Breast epithelium (tissue), 4 donors: Measurements from ENCODE around the gene ANGPTL2. TPM values are rescaled to one million over a fixed set of nuclear protein-coding genes. Genes with fewer than 3 reads are reported as not detected.
A peak's percentile ranks its signal among the peaks of the same experiment; 100 is the strongest.

Source experiments
- DNase-seq, 2 donors: peaks; one replicate each; pipeline ENCODE4 v3.0.0-alpha.2; 2019; ENCODE audit warnings: low spot score in 2 of 2
- H3K27ac ChIP-seq, 2 donors: fragments of 200-600 bp; sonication (generic) in 1 of 2; one replicate each; pipeline ENCODE4 v1.5.1; 2016 to 2019; ENCODE audit warnings: mild to moderate bottlenecking in 1 of 2
- H3K27me3 ChIP-seq, 2 donors: fragments of 200-600 bp; sonication (generic) in 1 of 2; one replicate each; pipeline versions ENCODE4 v1.5.1 to v1.6.0; 2017 to 2019; ENCODE audit warnings: control low read depth in 1 of 2, mild to moderate bottlenecking in 1 of 2
- H3K36me3 ChIP-seq: fragments of 200-600 bp; one replicate; pipeline ENCODE4 v1.5.1; 2019
- H3K4me1 ChIP-seq, 2 donors: fragments of 200-600 bp; sonication (generic); one replicate each; pipeline ENCODE4 v1.5.1; 2016 to 2019; ENCODE audit warnings: control low read depth in 1 of 2
- H3K4me3 ChIP-seq, 3 donors: fragments of 200-600 bp; sonication (generic); 1 replicate in 2 of 3; 2 replicates in 1 of 3; pipeline ENCODE4 v1.5.1; 2016 to 2019; ENCODE audit warnings: mild to moderate bottlenecking in 3 of 3, moderate library complexity in 2 of 3
- H3K9me3 ChIP-seq, 2 donors: fragments of 200-600 bp; sonication (generic) in 1 of 2; one replicate each; pipeline ENCODE4 v1.5.1; 2016 to 2019; ENCODE audit warnings: control low read depth in 1 of 2
- POLR2A ChIP-seq: fragments of 450-650 bp; IDR thresholded peaks from one replicate; pipeline ENCODE4 v1.6.1; 2016; ENCODE audit warnings: antibody characterized with exemption, mild to moderate bottlenecking, moderate library complexity
- POLR2AphosphoS5 ChIP-seq, 3 donors: sonication (generic); formaldehyde crosslinking; IDR thresholded peaks; one replicate each; pipeline ENCODE4 v1.6.1; 2017; ENCODE audit warnings: antibody characterized with exemption in 3 of 3
- intact Hi-C: fragments of 100-400 bp; cut with DNase I; formaldehyde crosslinking; loops from one replicate; pipeline ENCODE4 v1.15.1; 2023; ENCODE audit warnings: low total_unique reads
- total RNA-seq, 3 donors: library from RNA; depleted of rRNA; stranded (reverse); fragments of >200 nt; gene quantifications; one replicate each; pipeline ENCODE4 v1.1.0, GENCODE V29; 2016
- TF ChIP-seq, protein P1 (sequence below), 3 donors: fragments of 450-650 bp; IDR thresholded peaks; one replicate each; pipeline ENCODE4 v1.5.1; 2016 to 2017; ENCODE audit warnings: antibody characterized with exemption in 3 of 3, mild to moderate bottlenecking in 3 of 3, moderate library complexity in 3 of 3

ANGPTL2 gene
- total RNA-seq, 3 donors from 2014 or later = 30.9 to 61.8 (median 51.8) TPM

DNA sequence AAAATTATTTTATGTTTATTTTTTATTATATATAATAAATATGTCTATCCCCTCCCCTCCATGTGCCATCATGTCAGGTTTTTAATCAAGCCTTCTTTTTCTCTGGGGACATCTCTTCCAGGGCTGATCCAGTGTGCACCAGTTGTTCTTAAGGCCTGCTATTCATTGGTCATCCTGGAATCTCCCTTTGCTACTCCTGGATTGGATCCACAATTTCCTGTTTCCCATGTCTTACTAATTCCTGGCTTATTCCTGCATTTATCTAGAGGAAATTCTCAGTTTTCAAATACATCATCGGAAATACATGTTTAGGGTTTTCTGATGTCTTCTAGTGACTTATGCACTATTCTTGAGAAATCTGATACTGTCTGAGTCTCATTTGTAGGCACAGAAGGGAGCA lies 56.8 kb downstream of the ANGPTL2 start:
- no peaks in the 10 kb centered on the region for H3K27me3 ChIP-seq
- no peak overlapping the region for H3K27ac ChIP-seq
- intact Hi-C loops = no loop called here
- H3K4me3 ChIP-seq = no peak overlapping the region
- TF ChIP-seq, protein P1, sequence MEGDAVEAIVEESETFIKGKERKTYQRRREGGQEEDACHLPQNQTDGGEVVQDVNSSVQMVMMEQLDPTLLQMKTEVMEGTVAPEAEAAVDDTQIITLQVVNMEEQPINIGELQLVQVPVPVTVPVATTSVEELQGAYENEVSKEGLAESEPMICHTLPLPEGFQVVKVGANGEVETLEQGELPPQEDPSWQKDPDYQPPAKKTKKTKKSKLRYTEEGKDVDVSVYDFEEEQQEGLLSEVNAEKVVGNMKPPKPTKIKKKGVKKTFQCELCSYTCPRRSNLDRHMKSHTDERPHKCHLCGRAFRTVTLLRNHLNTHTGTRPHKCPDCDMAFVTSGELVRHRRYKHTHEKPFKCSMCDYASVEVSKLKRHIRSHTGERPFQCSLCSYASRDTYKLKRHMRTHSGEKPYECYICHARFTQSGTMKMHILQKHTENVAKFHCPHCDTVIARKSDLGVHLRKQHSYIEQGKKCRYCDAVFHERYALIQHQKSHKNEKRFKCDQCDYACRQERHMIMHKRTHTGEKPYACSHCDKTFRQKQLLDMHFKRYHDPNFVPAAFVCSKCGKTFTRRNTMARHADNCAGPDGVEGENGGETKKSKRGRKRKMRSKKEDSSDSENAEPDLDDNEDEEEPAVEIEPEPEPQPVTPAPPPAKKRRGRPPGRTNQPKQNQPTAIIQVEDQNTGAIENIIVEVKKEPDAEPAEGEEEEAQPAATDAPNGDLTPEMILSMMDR (IDR thresholded peaks at IDR 0.05) = no peak
- TF ChIP-seq POLR2AphosphoS5 (IDR thresholded peaks at IDR 0.05) = no peak
- TF ChIP-seq POLR2A = no peak
- H3K36me3 ChIP-seq = no peaks in the 10 kb centered on the region
- no peaks in the 10 kb centered on the region for H3K9me3 ChIP-seq
- no peaks in the 10 kb centered on the region for H3K4me1 ChIP-seq
- no peak for DNase-seq

DNA sequence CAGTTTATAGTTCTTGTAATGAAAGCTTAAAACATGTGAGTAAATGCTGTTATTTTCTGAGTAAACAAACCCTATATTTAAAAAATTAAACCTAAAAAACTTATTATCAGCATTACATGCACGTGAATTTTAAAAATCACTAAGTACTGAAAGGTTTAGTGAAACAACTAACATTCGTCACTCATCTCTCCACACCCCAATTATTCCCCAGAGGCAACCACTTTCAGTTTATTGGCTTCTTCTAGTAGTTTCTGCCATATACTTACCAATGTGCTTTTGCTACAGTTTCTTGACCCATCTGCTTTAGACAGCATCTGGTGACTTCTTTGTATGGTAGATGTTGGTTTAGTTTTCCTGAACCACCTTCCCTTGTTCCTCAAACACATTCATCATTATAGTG lies 58.1 kb downstream of the ANGPTL2 start:
- no peaks in the 10 kb centered on the region for H3K9me3 ChIP-seq
- H3K27ac ChIP-seq = no peak overlapping the region
- no peaks in the 10 kb centered on the region for H3K27me3 ChIP-seq

DNA sequence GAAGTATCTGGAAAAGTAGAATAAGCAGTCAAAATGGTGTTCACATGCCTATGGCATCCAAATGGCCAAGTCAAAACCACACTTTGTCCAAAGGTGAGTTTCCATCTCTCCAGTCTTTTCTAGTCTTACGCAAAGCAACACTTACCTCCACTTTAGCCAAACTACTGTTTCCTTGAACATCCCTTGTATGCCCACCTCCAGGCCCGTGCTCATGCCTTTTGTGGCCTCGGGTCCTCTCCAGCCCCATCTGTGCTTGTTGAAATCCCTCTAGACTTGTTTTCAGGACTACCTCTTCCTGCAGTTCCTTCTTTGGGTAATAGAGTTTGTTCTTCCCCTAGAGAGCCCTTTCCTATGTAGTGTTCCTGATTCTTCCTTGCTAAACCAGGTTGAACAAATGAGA lies 61.0 kb downstream of the ANGPTL2 start:
- H3K4me3 ChIP-seq = no peak overlapping the region
- no peaks in the 10 kb centered on the region for H3K27me3 ChIP-seq
- intact Hi-C loops = no loop called here
- H3K36me3 ChIP-seq = no peaks in the 10 kb centered on the region
- H3K9me3 ChIP-seq = no peaks in the 10 kb centered on the region
- H3K27ac ChIP-seq = no peak overlapping the region
- TF ChIP-seq, protein P1 (IDR thresholded peaks at IDR 0.05) = no peak
- no peak for TF ChIP-seq POLR2AphosphoS5 (IDR thresholded peaks at IDR 0.05)
- no peak for DNase-seq
- H3K4me1 ChIP-seq = no peaks in the 10 kb centered on the region

More for the DNA sequence above, 58.1 kb downstream of the ANGPTL2 start:
- H3K4me1 ChIP-seq = no peaks in the 10 kb centered on the region
- no peak overlapping the region for H3K4me3 ChIP-seq
- DNase-seq = no peak
- intact Hi-C loops = no loop called here
- TF ChIP-seq, protein P1 (IDR thresholded peaks at IDR 0.05) = no peak
- TF ChIP-seq POLR2AphosphoS5 (IDR thresholded peaks at IDR 0.05) (no peak), POLR2A (no peak)
- no peaks in the 10 kb centered on the region for H3K36me3 ChIP-seq

DNA sequence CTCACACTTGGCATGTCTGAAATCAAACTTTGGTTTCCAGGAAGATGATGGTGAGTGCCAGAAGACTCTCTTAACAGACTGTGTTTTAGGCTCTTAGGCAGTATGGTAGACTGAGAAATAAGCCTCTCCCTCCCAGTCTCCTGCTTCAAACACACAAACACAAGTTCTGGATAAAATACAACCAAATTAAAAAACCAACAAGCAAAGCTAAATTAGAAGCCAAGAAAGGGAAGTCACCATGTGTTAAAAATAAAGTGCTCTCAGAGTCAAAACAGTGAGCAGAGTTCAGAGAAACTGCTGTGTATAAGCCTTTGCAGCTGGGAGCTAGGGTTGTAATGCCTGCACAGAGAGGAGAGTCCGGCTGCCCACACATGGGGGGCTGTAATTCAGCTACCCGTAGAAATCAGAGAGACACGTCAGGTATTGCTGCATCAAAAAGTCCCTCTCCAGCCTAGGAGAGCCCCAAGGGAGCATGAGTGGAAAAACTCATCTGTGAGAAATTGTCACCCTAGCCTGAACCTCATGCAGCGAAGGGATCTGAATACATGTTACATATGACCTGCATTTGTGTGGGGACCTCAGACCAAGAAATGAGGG lies 62.6 kb downstream of the ANGPTL2 start:
- TF ChIP-seq POLR2A (no peak), POLR2AphosphoS5 (IDR thresholded peaks at IDR 0.05) (no peak)
- TF ChIP-seq, protein P1 (IDR thresholded peaks at IDR 0.05) = no peak
- Histone ChIP-seq H3K27ac (peak overlapping the region; percentile 13 to 78), H3K27me3 (no peaks in the 10 kb centered on the region), H3K4me1 (peaks cover 0 to 5% of the 10 kb centered on the region in 2 donors), H3K36me3 (no peaks in the 10 kb centered on the region), H3K9me3 (no peaks in the 10 kb centered on the region), H3K4me3 (no peak overlapping the region)
- DNase-seq = no peak
- intact Hi-C loops = loop anchor here (10.0 kb wide), 1 partner anchor 135 kb away; no protein-coding TSS in a partner anchor

DNA sequence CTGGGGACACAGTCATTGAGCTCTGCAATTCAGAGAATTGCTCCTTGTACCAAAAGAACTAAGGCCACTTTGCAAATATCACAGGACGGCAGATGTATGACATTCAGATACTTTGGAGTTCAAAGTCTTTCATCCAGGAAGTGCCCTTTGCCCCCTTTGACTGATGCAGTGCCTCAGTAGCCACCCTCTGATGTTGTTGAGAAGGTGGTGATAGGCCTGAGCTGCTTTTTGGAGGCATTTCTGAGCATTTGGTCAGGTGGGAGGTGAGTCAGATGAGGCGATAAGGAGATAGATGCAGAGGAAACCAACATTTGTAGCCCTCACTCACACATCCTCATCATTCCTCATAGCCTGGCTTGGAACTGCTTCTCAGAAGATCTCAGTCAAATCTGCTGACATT lies 63.4 kb downstream of the ANGPTL2 start:
- Histone ChIP-seq H3K27me3 (no peaks in the 10 kb centered on the region), H3K4me3 (no peak overlapping the region), H3K4me1 (peaks cover 0 to 5% of the 10 kb centered on the region in 2 donors), H3K27ac (peak overlapping the region in 1 of 2 donors; percentile 78), H3K36me3 (no peaks in the 10 kb centered on the region), H3K9me3 (no peaks in the 10 kb centered on the region)
- DNase-seq = no peak
- intact Hi-C loops = loop anchor here (10.0 kb wide), 1 partner anchor 136 kb away; no protein-coding TSS in a partner anchor
- no peak for TF ChIP-seq POLR2A
